HG02885 (cell line): ENCODE measurements around the gene MEX3A.
"Not testable (repeated sequence)": the region's sequence is repeated elsewhere in the genome, so short reads cannot be mapped to it uniquely, and the experiment has no call there.

Experiments used
- ATAC-seq: cut with Tn5 transposase; IDR thresholded peaks from one replicate; pipeline ENCODE4 v1.9.1; 2021; ENCODE audit warnings: mild to moderate bottlenecking; ENCODE audit not compliant: unreplicated experiment, poor library complexity

Gene MEX3A, protein sequence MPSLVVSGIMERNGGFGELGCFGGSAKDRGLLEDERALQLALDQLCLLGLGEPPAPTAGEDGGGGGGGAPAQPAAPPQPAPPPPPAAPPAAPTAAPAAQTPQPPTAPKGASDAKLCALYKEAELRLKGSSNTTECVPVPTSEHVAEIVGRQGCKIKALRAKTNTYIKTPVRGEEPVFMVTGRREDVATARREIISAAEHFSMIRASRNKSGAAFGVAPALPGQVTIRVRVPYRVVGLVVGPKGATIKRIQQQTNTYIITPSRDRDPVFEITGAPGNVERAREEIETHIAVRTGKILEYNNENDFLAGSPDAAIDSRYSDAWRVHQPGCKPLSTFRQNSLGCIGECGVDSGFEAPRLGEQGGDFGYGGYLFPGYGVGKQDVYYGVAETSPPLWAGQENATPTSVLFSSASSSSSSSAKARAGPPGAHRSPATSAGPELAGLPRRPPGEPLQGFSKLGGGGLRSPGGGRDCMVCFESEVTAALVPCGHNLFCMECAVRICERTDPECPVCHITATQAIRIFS

DNA sequence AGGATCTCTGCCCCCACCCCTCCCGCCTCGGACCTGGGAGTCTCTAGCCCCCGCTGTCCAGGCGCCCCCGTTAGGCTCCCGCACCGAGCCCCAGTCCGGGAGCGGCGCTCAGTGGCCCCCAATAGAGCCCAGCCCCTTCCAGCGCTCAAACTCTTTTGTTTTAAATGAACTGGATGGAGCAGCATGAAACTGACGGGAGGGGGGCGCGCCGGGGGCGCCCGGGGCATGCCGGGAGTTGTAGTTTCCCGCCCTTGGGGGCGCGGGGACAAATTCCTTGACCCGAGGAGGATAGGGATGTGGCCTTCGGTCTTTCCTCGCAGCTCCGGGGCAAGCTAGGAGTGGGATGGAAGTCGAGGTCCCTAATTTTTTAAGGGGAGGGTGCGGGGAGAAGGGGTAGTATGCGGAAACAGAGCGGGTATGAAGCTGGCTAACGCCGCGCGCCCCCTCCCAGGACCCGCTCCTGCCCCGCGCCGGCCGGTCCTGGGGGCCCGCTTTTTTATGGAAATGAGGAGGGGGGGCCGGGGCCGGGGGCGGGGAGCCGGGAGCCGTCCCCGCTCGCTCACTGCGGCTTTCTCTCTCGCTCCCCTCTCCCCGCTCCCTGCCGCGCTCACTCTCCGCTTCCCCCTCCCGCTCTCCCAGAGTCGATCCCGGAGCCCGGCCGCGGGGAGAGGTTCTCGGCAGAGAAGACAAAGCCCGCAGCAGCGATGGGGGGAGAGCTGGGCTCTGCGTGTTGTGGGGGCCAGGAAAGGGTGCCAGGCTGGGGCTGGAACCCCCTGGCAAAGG is at the start of gene MEX3A:
TSS of gene MEX3A (minus strand) at position 157 of the 783 bp plus-strand sequence. CDS start 467 bp downstream, outside the sequence.
- peak; percentile 50 for ATAC-seq

DNA sequence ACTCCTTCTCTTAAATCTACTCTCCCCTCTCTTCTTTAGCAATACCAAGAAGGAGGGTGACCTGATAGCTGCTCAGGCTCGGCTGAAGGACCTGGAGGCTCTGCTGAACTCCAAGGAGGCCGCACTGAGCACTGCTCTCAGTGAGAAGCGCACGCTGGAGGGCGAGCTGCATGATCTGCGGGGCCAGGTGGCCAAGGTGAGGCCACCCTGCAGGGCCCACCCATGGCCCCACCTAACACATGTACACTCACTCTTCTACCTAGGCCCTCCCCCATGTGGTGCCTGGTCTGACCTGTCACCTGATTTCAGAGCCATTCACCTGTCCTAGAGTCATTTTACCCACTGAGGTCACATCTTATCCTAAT is 48.3 kb upstream of the MEX3A start:
- no peak for ATAC-seq

DNA sequence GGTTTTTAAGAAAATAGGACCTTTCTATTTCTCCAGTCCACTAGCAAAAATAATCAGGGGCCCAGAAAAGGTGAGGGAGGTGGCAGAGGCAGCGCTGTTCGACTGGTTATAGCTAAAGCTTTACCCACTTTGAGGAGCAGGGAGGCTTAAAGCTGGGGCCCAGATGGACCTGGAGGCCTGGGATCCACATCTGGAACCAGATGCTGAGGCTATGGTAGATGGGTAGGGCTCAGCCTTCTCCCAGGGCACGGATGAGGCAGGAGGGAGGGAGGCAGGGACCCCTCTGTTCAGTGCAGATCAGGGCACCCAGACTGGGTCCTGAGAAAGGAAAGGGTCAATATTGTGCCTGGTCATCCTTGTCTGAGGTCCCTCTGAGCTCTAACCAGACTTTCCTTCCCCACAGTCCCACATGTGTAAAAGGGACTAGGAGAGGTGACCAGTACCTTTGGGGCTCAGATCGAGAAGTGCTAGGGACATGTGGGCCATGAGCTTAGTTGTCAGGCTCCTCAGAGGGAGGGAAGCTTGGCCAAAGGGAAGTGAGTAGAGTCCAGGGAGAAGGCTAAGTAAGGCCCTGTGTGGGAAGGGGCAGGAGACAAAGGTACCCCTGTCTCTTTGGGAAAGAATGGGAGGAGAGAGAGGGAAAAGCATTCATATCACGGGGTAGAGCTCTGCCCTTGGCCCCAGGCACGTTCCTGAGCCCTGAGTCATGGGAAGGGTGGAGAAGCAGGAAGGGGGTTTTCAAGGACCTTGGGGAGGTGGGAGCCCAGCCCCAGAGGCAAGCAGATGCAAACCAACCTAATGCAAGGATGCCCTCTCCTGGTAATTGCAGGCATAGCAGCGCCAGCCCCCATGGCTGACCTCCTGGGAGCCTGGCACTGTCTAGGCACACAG is 47.7 kb upstream of the MEX3A start:
- ATAC-seq: no peak

DNA sequence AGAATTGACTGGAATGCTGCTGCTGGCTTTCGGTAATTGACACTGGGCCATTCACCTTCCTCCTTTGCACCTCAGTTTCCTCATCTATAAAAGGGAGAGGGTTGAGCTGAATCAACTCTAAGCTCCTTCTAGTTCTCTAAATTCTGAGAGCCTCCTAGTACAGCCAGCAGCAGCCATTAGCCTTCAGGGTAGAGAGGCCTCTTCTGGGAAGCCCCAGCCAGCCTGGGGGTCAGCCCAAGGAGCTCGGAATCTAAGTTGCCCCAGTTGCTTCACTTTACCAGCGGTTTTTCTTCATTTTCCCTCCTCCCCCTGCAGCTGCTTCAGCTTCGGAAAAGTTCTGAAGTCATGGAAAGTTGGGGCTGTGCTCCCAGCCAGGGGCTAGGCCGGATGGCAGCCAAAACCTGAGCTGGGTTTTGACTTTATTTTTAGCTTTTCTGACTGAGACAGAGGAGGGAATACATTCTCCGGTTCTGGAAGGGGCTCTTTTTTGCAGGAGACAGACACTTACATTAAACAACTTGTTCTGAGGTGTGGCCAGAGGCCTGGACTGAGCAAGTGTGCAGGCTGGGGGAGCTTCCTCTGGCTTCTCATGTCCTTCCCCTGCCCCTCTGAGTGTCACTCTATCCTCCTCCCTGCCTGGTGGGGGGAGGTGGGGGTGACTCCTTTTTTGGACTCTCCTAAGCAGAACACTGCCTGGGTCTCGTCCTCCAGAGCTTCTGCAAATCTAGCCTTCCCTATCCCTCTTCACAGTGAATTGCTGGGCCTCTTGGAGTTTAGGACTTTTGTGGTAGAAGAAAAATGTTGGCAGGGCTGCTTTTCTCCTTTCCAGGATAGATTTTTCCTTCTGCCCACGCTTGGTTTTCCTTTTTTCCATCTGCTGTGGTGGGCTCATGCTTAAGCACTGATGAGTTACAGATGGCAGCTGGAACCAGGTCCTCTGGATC is 46.7 kb upstream of the MEX3A start:
- ATAC-seq: no peak

DNA sequence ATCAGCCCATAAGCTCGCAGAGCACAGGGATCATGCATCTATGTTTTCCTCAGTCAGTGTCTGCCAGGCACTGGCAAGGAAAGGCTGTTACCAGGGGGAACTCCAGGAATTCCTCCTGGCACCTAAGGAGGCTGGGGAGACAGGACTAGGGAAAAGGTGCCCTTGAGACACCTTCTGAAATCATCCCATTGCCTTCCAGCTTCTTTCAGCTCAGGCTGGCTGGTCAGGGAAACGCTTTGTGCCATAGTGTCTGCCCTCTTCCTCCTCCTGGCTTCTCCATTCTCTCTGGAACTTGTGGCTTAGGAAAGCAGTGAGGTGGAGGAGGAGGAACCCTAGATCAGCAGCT is 46.0 kb upstream of the MEX3A start:
- no peak for ATAC-seq

DNA sequence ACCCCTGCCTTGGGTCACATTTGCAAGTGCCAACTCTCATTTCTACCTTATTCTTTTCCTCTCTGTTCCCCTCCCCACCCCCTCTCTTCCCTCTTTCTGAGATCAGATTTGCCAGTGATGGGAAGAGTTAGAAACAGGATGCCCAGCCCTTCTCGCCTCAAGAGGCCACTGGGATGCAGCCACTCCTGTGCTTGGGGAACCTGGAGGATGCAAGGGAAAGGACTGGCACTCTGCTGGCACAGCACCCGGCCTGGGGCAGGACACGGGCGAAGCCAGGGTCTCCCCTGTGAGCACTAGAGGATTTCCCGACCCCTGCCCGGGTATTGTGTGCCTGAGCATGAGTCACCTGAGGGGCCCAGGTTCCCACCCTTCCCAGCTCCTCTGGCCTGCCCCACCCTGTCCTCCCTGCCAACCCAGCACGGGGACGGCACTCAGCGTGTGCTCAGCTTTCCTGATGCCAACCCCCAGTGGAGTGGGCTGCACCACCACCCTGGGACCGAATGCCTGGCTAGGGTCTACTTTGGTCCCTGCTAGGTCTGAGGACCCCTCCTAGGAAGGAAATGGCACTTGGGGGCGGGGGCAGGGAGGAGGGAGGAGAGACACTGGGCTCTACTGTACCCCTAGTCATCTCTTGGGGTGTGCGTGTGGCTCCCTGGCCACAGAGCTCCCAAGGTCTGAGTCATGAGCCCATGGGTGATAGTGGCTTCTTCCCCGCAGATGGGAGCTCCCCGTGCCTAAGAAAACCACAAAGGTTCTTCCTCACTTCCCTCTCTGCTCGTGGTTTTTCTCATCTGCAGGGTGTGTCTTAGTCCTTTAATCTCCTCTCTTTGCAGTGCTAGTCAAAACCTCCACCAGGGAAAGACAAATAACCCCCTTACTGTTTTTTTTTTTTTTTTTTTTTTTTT is 44.6 kb upstream of the MEX3A start:
- ATAC-seq: peak; percentile 61

DNA sequence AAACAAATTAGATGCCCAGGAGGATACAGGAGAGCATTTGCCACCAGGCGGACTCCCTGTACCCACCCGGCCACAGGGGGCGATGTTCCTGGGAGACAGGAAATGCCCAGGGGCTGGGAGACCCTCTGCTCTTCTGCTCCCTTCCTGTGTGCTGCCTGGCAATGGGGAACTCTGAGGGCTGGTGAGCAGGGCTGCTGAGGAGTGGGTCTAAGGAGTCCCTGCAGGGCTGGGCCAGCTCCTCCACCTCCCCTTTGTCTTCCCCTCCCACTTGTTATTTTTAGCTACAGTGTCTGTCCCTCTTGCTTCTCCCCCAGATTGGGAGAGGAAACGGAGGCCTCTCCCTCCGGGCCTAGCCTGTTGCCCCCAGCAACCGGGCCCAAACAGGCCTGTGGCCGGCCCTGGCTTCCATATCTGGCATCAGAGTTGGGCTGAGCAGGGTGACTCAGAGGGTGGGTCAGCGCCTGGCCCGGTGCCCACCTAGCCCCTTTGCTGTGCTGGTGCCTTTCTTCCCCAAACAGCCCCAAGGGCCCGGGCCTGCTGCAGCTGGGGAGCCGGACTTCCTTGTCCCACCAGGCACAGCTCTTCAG is 43.9 kb upstream of the MEX3A start:
- ATAC-seq: no peak

DNA sequence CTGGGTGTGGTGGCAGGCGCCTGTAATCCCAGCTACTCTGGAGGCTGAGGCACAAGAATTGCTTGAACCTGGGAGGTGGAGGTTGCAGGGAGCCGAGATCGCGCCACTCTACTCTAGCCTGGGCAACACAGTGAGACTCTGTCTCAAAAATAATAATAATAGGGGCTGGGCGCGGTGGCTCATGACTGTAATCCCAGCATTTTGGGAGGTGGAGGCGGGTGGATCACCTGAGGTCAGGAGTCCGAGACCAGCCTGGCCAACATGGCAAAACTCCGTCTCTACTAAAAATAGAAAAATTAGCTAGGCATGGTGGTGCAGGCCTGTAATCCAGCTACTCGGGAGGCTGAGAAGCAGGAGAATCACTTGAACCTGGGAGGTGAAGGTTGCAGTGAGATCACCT is 43.3 kb upstream of the MEX3A start:
- not testable (repeated sequence) for ATAC-seq

DNA sequence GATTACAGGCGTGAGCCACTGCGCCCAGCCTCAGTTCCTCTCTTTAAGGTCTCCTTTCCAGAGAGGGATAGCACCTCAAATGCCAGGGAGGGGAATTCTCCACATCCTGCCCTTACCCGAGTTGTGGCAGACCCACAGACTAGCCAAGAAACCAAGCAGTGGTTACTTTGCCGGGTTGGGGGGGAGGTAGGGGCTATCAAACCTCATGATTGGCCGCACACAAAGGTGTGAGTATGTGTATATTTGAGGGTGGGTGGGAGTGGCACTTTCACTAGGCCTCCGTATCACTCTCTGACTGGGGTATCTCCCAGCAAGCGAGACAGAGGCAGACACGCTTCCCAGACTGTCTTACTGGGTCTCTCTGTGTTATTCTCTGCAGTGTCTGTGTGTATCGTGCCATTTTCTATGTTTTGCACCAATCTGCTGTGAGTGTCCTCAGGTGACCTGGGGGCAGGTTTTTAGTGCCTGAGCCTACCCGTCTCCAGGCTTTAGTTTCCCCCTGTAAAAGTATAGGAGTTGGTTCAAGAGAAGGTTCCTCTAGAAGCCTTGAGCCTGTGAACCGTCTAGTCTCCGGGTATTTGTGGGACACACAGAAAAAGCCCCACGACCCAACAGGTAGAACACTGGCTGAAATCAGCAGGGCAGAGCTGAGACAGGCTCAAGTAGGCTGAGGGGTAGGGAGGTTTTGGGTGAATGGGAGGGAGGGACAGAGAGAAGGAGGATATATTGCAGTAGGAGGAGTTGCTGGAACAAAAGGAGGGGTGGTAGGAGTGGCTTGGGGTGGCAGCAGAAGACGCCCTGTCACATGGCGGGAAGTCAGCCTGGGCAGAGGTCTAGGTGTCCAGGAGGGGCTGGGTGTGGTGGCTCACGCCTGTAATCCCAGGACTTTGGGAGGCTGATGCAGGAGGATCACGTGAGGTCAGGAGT is 42.6 kb upstream of the MEX3A start:
- no peak for ATAC-seq

DNA sequence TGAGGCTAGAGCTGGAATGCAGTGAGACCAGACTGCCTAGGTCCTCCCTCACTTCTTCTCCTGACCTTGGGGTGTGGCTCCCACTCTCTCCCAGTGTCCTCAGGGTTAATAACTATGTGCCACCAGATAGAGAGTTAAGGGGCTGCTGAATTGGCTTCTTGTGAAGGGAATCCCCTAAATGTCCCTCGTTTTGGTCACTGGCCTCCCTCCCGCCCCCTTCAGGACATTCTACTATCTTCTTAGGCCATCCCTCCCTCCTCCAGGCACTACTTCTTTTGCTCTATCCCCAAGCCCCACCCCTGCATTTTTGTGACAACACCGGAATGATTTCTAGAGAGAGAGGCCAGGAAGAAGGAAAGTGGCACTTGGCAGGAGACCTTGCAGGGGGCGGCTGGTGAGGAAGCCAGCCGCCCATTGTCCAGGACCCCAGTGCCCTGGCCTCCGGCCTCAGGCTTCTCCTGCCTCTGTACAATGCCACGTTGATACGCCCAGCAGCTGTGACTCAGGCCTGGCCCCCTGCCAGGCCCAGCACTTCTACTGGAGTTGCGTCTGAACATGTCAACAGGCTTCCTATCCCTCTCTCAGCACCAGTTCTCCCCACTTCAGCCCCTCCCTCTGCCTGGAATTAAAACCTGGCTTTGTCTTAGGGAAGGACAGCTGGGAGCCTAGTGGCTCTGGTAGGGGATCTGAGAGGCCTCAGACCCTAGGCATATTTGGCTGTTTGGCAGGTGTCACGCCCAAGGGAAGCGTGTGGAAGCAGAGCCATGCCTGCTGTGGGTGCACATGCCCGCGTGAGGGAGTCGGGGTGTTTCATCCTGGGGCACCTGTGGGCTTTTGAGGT is 41.3 kb upstream of the MEX3A start:
- no peak for ATAC-seq

DNA sequence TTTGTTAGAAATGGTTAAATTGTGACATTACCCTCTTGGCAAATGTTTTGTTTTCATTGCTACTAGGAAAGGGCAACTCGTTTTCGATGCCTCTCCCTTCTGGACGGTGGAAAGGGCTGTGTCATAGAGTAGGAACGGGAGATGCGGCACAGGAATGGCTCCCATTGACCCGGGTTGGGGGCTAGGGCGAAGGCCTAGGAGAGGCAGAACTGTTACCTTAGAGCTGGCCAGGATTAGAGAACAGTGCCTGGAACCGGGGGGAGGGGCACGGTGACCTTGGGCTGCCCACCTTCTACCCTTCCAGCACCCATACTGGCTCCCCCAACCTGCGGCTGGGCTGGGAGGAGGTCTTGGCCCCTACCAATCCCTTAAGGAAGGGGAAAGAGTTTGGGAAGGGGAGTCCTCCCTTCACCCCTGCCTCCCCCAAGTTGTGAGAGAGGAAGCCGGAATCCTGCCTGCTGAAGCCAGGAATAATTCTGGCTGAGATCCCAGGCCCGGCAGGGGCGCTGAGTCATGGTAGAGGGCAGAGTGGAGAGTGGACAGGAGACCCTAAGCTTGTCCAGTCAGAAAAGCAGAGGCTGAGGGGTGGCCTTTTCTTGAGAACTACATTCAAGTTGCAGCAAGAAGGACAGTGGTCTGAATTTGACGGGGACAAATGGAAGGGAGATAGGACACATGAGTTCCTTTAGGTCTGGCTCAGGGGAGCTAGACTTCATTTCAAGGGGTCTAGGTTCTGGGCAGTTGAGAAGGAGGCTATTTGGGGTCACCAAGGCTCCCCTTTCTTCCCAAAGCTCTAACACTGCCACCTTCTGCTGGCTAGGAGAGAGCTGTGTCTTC is 40.5 kb upstream of the MEX3A start:
- ATAC-seq: no peak

DNA sequence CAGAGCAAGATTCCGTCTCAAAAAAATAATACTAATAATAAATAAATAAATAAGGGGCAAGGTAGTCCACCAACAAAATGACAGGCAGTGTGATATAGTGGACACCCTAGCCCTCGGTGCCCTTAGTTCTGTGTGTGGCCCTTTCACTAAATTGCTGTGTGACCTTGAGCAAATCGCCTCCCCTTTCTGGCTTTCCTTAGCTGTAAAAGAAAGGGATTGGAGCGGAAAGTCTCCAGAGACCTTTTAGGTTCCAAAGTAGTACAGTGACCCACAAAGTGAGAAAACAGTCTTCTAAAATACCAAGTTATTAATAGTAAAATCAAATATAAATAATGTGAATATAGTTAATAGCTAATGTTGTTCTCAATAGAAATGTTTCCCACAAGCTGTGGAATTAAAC is 39.8 kb upstream of the MEX3A start:
- ATAC-seq: no peak

DNA sequence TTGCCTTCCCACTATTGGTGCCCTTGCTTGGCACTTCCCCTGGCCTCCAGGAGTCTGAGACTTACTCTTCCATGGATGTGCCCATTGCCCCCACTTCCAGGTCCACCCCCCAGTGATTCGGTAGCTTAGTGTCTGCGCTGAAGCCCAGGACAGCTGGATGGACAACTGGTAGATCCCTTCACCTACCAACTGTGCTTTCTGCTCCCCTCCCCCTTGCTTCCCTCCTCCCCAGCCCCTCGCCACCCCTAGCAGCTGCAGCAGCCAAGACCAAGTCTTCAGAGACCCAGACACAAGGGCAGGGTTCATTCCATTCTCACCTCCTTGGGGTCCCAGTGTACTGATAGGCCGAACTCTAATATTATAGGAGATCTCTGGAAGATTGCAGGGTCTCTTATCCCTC is 39.2 kb upstream of the MEX3A start:
- ATAC-seq: no peak

DNA sequence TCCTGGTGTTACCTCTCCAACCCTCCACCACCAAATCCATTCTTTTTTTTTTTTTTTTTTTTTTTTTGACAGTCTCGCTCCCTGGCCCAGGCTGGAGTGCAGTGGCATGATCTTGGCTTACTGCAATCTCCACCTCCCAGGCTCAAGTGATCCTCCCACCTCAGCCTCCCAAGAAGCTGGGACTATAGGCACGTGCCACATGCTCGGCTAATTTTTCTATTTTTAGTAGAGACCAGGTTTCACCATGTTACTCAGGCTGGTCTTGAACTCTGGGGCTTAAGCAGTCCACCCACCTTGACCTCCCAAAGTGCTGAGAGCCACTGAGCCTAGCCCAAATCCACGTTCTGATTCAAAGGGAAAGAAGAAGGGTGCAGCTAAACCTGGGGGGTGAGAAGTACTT is 38.7 kb upstream of the MEX3A start:
- not testable (repeated sequence) for ATAC-seq

DNA sequence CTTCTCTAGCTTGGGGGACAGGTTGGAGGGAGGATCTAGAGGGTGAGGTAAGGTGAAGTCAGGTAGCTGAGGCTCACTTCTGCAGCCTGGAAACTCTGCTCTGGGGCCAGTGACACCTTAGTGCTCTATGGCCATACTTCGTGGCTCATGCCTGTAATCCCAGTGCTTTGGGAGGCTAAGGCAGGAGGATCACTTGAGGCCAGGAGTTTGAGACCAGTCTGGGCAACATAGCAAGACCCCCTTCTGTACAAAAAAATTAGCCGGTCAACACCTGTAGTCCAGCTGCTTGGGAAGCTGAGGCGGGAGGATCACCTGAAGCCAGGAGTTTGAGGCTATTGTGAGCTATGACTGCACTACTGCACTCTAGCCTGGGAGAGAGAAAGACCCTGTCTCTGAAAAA is 38.1 kb upstream of the MEX3A start:
- ATAC-seq: no peak
